Measurements from ENCODE around the gene THPO.

The THPO gene

DNA sequence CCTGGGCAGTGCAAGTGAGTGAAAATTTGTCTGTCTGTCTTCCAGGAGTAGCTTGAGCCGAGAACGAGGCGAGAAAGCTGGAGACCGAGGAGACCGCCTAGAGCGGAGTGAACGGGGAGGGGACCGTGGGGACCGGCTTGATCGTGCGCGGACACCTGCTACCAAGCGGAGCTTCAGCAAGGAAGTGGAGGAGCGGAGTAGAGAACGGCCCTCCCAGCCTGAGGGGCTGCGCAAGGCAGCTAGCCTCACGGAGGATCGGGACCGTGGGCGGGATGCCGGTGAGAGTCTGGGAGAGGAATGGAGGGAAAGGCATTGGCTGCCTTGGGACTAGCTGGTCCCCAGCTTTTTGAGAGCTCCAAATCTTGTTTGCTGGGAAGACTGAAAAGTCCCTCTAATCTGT, 50.8 kb downstream of the THPO start:
- DNase-seq, result no peak

DNA sequence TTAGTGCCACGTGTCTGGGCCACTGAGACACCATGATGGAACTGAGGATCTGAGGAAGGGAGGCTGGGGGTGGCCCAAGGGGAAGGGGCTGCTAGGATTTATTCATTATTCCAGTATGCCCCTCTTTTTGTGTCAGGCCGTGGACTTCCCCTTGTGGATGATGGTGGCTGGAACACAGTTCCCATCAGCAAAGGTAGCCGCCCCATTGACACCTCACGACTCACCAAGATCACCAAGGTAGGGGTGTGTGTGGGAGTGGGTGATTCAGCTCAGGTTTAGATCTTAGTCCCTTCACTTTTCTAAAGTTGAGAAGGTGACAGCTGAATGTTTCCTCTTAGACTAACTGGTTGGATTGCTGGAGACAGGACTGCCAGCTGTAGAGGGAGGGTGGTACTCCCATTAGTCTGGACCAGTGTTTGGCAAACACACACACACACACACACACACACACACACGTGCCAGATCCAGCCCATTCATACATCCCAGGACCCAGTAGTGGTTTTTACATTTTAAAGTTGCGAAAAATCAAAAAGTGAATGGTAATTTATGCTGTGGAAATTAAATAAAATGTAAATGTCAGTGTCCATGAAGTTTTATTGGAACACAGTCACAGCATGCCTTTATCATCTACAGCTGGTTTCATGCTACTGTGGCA, 52.2 kb downstream of the THPO start:
- no peak for DNase-seq

DNA sequence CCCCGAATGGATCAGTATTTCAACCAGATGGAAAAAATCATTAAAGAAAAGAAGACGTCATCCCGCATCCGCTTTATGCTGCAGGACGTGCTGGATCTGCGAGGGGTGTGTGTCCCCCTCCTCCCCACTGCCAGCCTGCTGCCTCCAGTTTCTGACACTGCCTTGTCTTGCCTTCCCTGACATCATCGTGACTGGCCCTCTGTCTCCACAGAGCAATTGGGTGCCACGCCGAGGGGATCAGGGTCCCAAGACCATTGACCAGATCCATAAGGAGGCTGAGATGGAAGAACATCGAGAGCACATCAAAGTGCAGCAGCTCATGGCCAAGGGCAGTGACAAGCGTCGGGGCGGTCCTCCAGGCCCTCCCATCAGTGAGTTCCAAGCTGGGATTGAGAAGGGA, 52.7 kb downstream of the THPO start:
- no peak for DNase-seq

DNA sequence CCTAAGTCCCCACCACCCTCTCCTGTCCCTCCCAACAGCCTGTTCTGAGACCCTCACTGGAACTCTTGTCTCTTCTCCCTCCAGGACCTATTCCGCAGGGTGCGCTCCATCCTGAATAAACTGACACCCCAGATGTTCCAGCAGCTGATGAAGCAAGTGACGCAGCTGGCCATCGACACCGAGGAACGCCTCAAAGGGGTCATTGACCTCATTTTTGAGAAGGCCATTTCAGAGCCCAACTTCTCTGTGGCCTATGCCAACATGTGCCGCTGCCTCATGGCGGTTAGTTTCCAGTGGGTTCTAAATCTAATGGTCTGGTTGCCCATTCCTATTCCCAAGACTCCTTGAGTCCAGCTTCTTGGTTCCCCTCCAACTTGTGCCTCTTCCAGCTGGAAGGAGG, 54.3 kb downstream of the THPO start:
- DNase-seq, result no peak

DNA sequence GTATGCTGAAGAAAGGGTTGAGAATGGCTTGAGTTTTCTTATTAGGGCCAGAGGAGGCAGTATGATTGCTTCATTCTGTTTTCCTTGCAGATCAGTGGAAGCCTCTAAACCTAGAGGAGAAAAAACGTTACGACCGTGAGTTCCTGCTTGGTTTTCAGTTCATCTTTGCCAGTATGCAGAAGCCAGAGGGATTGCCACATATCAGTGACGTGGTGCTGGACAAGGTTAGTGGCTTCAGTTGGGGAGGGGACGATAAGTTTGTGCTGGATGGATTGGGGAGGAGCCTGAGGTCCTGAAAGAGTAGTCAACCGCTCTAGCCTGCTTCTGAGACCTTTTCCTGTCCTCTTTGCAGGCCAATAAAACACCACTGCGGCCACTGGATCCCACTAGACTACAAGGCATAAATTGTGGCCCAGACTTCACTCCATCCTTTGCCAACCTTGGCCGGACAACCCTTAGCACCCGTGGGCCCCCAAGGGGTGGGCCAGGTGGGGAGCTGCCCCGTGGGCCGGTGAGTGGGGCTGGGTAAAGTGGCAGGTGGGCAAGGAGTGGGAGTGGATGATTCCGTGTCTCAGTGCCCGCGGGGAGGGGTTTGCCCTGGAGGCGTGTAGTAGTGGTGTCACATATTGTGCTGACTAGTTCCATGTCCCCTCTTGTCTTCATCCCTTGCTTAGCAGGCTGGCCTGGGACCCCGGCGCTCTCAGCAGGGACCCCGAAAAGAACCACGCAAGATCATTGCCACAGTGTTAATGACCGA, 55.1 kb downstream of the THPO start:
- DNase-seq, result peak; percentile 60
